HL-60 (cell line): ENCODE measurements around the gene ZIC5.
"Not testable (repeated sequence)": the region's sequence is repeated elsewhere in the genome, so short reads cannot be mapped to it uniquely, and the experiment has no call there.

Experiments
- DNase-seq, 2 experiments: peaks; one replicate each; pipeline ENCODE4 v3.0.0-alpha.2; 2010 to 2020; ENCODE audit warnings: low read depth in 1 of 2, low spot score in 1 of 2
- H3K27ac ChIP-seq: fragments of 250-450 bp; sonication (Bioruptor Pico); replicated peaks from 2 replicates; pipeline ENCODE4 v1.5.1; 2020; ENCODE audit warnings: mild to moderate bottlenecking, moderate library complexity
- H3K27me3 ChIP-seq: fragments of 250-450 bp; sonication (Bioruptor Pico); 2 replicates; pipeline ENCODE4 v1.5.1; 2021; ENCODE audit warnings: mild to moderate bottlenecking, moderate library complexity; ENCODE audit not compliant: insufficient read depth, poor library complexity, severe bottlenecking
- H3K4me3 ChIP-seq: replicated peaks from 2 replicates; pipeline ENCODE4 v1.5.1; 2011; ENCODE audit warnings: mild to moderate bottlenecking, control low read depth, low read length; ENCODE audit not compliant: insufficient read depth
- GABPA ChIP-seq: IDR thresholded peaks from 2 replicates; pipeline ENCODE4 v1.6.1; 2012; ENCODE audit warnings: low read depth
- POLR2AphosphoS5 ChIP-seq: IDR thresholded peaks from 2 replicates; pipeline ENCODE4 v1.6.1; 2012; ENCODE audit warnings: low read depth
- SPI1 ChIP-seq: IDR thresholded peaks from 2 replicates; pipeline ENCODE4 v1.6.1; 2012; ENCODE audit warnings: low read depth, mild to moderate bottlenecking, borderline replicate concordance
- TF ChIP-seq, protein P1 (sequence below): IDR thresholded peaks from 2 replicates; pipeline ENCODE4 v1.6.1; 2012; ENCODE audit warnings: low read depth; ENCODE audit not compliant: insufficient replicate concordance
- TF ChIP-seq, protein P2 (sequence below): IDR thresholded peaks from one replicate; pipeline ENCODE4 v1.5.1; 2011; ENCODE audit warnings: low read length, control low read depth, inconsistent platforms; ENCODE audit not compliant: insufficient read depth

Gene ZIC5

DNA sequence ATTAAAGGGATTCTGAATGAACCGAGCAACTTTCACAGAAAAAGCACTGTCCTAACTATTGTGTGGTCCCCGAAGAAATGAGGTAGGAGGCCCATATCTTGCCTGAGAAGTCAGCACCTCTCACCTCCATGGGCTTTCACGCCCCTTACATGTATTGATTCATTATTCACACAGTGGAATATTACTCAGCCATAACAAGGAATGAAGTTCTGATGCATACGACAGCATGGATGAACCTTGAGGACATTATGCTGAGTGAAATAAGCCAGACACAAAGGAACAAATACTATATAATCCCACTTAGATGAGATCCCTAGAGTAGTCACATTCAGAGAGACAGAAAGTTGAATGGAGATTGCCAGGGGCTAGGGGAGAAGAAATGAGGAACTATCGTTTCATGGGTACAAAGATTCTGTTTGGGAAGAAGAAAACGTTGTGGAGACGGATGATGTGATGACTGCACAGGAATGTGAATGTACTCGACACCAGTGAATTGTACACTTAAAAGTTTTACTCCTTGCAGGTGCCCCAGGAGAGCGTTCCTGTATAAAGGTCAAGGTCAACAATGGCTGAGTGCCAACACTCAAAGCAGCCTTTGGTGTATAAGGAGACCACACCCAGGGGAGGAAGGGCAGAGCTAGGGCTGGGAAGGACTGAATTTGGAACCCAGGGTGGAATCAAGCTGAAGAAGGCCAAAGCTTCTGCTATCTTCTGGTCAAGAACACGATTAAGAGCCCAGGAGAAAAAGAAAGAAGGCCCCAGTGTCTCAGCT, 22.5 kb downstream of the ZIC5 start:
- H3K4me3 ChIP-seq = no peak overlapping the region
- no peak overlapping the region for H3K27ac ChIP-seq
- no peak for TF ChIP-seq GABPA
- TF ChIP-seq, protein P1, sequence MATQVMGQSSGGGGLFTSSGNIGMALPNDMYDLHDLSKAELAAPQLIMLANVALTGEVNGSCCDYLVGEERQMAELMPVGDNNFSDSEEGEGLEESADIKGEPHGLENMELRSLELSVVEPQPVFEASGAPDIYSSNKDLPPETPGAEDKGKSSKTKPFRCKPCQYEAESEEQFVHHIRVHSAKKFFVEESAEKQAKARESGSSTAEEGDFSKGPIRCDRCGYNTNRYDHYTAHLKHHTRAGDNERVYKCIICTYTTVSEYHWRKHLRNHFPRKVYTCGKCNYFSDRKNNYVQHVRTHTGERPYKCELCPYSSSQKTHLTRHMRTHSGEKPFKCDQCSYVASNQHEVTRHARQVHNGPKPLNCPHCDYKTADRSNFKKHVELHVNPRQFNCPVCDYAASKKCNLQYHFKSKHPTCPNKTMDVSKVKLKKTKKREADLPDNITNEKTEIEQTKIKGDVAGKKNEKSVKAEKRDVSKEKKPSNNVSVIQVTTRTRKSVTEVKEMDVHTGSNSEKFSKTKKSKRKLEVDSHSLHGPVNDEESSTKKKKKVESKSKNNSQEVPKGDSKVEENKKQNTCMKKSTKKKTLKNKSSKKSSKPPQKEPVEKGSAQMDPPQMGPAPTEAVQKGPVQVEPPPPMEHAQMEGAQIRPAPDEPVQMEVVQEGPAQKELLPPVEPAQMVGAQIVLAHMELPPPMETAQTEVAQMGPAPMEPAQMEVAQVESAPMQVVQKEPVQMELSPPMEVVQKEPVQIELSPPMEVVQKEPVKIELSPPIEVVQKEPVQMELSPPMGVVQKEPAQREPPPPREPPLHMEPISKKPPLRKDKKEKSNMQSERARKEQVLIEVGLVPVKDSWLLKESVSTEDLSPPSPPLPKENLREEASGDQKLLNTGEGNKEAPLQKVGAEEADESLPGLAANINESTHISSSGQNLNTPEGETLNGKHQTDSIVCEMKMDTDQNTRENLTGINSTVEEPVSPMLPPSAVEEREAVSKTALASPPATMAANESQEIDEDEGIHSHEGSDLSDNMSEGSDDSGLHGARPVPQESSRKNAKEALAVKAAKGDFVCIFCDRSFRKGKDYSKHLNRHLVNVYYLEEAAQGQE = no peak
- TF ChIP-seq, protein P2, sequence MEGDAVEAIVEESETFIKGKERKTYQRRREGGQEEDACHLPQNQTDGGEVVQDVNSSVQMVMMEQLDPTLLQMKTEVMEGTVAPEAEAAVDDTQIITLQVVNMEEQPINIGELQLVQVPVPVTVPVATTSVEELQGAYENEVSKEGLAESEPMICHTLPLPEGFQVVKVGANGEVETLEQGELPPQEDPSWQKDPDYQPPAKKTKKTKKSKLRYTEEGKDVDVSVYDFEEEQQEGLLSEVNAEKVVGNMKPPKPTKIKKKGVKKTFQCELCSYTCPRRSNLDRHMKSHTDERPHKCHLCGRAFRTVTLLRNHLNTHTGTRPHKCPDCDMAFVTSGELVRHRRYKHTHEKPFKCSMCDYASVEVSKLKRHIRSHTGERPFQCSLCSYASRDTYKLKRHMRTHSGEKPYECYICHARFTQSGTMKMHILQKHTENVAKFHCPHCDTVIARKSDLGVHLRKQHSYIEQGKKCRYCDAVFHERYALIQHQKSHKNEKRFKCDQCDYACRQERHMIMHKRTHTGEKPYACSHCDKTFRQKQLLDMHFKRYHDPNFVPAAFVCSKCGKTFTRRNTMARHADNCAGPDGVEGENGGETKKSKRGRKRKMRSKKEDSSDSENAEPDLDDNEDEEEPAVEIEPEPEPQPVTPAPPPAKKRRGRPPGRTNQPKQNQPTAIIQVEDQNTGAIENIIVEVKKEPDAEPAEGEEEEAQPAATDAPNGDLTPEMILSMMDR = no peak
- TF ChIP-seq SPI1 = no peak
- TF ChIP-seq POLR2AphosphoS5 = no peak
- peaks cover 27% of the 10 kb centered on the region for H3K27me3 ChIP-seq
- no peak for DNase-seq

DNA sequence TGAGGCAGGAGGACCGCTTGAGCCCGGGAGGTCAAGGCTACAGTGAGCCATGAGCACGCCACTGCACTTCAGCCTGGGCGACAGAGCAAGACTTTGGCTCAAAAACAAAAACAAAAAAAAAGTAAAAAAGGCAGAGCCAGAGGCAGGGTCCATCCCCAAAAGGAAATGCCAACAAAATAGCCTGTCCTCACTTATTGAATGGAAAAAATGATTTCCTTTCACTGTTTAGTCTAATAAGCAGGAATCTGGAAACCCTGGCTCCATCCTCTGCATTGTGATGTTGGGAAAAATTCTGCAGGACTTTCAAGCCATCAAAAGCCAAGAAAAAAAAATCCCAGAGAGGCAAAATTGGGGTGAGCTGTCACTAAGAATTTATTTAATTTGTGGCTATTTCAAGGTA, 23.2 kb downstream of the ZIC5 start:
- DNase-seq = no peak
- TF ChIP-seq POLR2AphosphoS5 (no peak), GABPA (no peak), SPI1 (no peak)
- TF ChIP-seq, protein P1 = no peak
- TF ChIP-seq, protein P2 = no peak
- no peak overlapping the region for H3K27ac ChIP-seq
- H3K27me3 ChIP-seq = peaks cover 21% of the 10 kb centered on the region
- no peak overlapping the region for H3K4me3 ChIP-seq

DNA sequence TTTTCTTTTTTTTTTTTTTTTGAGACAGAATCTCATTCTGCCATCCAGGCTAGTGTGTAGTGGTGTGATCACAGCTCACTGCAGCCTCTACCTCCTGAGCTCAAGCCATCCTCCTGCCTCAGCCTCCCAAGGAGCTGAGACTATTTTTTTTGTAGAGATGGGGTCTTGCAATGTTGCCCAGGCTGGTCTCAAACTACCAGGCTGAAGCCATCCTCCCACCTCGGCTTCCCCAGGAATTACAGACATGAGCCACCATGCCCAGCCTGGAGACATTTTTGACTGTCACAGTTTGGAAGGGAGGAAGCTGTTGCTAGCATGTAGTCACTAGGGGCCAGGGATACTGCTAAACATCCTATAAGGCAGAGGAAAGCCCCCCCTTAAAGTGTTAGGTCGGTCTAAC, 23.9 kb downstream of the ZIC5 start:
- H3K27ac ChIP-seq = no peak overlapping the region
- no peak for DNase-seq
- peaks cover 19% of the 10 kb centered on the region for H3K27me3 ChIP-seq
- no peak overlapping the region for H3K4me3 ChIP-seq
- TF ChIP-seq, protein P2 = no peak
- TF ChIP-seq GABPA = no peak
- TF ChIP-seq SPI1 = no peak
- TF ChIP-seq, protein P1 = no peak
- no peak for TF ChIP-seq POLR2AphosphoS5

DNA sequence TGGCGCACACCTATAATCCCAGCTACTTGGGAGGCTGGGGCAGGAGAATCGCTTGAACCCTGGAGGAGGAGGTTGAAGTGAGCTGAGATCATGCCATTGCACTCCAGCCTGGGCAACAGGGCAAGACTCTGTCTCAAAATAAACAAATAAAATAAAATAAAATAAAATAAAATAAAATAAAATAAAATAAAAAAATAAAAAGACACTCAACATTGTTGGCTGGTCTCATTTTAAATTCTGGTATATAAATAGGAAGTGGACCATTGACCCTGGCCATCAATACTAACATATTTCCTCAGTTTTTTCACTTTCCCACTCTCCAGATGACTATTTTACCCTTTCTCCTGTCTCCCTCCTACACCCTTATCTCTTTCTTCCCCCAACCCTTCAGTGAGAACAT, 26.1 kb downstream of the ZIC5 start:
- not testable (repeated sequence) for DNase-seq, H3K27me3 ChIP-seq, H3K4me3 ChIP-seq, H3K27ac ChIP-seq
